C1 segment of cervical spinal cord (tissue), 14 donors: ENCODE measurements around the gene KIF22.

Experiments
- DNase-seq, 14 donors: peaks; one replicate each; lab custom pipeline; 2025; lab: John Stamatoyannopoulos, UW

The KIF22 gene

GRCh38 chr16:29802416-29802935 is 11.9 kb downstream of the KIF22 start:
- DNase-seq: no peak

DNA sequence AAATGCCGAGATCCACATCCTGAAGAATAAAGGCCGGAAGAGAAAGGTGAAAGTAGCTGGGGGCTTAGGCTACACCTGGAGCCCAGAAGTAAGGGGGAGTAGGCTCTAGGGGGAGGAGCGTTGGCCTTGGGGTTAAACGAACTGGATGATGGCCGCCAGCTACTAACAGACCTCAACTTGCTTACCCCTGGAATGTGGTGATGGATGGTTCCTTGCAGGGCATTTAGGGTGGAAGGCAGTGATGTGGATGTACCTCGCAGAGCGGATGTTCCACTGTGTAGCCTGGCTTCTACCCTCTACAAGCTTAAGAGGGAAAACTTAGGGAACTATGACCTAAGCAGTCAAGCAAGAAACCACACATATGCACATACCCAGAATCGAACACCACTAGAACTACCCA is 13.5 kb downstream of the KIF22 start:
- DNase-seq: no peak

DNA sequence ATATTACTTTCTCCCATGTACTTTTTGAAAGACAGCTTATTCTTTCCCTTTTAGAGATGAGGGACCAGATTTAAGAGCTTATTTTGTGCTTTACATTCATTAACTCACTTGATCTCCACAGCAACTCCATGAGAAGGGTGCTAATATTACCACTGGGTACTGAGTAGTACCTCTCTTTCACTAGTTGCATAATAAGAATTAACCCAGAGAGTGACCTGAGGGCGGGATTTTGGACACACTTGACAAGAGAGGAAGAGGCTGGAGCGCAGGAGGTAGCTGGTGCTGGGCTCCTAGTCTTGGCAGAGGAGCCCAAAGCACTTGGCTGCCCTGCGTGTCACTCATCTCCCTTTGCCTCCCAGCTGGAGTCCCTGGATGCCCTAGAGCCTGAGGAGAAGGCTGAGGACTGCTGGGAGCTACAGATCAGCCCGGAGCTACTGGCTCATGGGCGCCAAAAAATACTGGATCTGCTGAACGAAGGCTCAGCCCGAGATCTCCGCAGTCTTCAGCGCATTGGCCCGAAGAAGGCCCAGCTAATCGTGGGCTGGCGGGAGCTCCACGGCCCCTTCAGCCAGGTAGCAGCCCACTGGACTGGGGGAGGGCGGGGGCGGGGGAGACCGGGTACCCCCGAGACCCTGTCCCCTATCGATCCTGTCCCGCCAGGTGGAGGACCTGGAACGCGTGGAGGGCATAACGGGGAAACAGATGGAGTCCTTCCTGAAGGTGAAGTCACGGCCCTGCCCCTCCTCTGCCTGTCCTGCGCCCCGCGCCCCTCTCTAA is 14.1 kb downstream of the KIF22 start:
- peak in 4 of 14 donors; percentile 11 to 68 (median 52) for DNase-seq

DNA sequence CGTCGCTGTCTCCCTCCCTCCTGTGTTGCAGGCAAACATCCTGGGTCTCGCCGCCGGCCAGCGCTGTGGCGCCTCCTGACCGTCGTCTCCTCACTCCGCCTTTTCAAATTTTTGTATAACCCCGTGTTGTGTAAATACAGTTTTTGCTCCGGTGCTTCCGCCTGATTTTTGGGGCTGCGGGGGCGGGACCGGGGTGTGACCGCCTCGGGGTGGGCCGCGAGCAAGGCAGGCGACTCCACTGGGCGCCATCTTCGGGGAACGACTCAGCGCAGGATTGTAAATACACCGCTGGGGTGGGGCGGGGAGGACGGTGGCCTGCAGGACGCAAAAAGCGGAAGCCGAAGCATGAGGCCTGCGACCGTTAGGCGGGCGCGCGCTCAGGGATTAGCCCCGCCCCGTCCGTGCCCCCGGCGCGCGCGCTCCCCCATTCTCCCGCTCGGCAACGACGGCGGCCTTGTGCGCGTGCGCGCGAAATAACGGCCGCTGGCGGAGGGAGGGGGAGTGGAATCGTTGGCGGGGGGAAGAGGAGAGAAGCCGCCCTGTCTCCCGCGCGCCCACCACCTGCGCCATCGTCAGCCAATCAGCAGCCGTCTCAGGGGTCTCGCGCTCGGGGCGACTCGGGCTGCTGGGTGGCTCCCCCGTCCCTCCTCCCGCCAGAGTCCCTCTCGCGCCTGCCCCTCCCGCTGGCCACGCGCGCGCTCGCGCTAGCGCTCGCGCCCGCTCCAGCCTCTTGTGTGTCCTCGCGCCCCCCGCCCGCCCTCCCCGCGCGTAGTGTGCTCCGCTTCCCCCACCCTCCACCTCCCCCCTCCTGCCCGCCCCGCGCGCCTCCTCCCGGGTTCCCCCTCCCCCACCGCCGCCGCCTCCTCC is 14.9 kb downstream of the KIF22 start:
- peak; percentile 94 to 99 (median 96) for DNase-seq

- DNase-seq: peak in 1 of 14 donors; percentile 92
Measured at GRCh38 chr16:29806099-29806579, 15.6 kb downstream of the KIF22 start, which contains the start of gene MAZ. TSS of gene MAZ (plus strand) at chr16:29806529. CDS start at chr16:29806702, 173 bp downstream.

- DNase-seq: peak in 5 of 14 donors; percentile 5 to 52 (median 32)
Measured at GRCh38 chr16:29806641-29807425, 16.3 kb downstream of the KIF22 start.

GRCh38 chr16:29807426-29808218 is 17.1 kb downstream of the KIF22 start:
- DNase-seq: peak in 12 of 14 donors; percentile 59 to 89 (median 82)

DNA sequence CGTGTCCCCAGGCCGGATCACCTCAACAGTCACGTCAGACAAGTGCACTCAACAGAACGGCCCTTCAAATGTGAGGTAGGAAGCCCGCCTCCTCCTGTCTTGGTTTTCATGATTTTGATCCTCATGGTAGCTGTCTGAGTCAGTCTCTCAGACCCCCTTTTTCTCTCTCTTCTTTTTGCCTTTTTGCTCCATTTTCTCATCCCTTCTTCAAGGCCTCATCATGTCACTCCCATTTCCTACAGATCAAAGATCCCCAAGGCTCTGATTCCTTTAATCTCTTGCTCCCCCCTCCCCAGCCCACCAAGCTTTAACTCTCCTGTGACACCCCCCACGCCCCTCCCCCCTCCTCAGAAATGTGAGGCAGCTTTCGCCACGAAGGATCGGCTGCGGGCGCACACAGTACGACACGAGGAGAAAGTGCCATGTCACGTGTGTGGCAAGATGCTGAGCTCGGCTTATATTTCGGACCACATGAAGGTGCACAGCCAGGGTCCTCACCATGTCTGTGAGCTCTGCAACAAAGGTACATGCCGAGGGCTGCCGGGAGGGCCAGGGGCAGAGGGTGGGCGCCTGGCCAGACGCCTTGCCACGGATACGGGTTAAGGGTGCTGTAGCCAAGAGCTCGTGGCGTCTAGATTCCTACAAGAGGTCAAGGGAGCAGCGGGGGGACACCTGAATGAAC is 17.8 kb downstream of the KIF22 start:
- no peak for DNase-seq

- DNase-seq: no peak
Measured at GRCh38 chr16:29809031-29809747, 18.6 kb downstream of the KIF22 start.

DNA sequence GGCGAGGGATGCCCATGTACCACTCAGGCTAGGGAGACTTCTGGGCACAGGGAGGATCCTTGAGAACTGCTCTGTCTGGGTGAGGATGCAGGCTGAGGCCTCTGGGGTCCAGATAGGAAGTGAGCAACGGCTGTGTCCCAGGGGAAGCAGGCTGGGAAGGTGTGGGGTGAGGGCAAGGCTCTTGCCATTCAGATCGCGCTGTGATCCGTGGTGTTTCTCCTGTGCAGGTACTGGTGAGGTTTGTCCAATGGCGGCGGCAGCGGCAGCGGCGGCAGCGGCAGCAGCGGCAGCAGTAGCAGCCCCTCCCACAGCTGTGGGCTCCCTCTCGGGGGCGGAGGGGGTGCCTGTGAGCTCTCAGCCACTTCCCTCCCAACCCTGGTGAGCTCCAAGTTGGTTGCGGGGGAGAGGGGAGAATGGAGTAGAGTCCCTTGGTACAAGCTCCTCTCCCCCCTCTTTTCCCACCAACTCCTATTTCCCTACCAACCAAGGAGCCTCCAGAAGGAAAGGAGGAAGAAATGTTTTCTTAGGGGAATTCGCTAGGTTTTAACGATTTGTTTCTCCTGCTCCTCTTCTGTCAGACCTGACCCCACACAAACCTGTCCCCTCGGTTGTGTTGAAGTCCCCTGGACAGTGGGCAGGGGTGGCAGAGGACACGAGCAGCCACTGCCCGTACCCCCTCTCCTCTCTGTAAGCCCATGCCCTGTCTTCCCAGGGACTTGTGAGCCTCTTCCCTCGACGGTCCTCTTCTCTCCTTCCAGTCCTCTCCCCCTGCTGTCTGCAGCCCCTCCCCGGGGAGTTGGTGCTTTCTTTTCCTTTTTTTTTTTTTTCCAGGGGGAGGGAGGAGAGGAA is 19.5 kb downstream of the KIF22 start:
- no peak for DNase-seq

- DNase-seq: no peak
Measured at GRCh38 chr16:29810699-29811169, 20.2 kb downstream of the KIF22 start.

DNA sequence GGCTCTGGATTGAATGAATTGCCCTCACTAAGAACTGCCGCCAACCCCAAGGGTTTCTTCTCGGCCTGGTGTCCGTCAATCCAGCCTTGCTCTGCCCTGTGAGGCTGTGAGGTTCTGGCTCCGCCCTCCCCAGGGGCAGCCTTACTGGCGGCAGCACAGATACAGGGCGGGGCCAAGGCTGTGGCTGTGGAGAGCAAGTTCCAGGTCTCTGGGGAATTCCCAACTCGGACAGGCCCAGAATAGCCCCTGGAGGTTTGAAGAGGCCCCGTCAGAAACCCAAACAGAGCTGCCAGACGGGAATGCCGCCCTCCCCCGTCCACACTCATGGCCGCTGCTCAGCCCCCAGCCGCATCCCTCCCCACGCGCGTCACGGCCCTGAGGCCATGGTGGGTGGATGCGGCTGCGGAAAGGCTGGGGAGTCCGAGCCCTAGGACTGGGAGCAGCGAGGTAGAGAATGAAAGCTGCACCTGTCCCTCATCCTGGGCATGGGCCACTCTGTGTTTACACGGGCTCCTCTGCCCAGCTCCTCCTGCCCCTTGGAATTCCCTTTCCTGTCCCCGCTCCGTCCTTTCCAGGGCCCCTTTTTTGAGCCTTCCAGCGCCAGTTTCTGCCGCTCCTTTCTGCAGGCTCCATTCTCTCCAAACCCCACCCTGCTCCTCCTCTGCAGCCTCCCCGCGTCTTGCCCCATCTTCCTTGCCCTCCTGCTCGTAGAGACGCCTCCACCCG is 20.8 kb downstream of the KIF22 start:
- peak; percentile 56 to 96 (median 84) for DNase-seq

- DNase-seq: peak in 11 of 14 donors; percentile 39 to 88 (median 64)
Measured at GRCh38 chr16:29811896-29812665, 21.5 kb downstream of the KIF22 start, which contains the start of gene PRRT2. TSS of gene PRRT2 (plus strand) at chr16:29812193. CDS start at chr16:29813055, 862 bp downstream.

GRCh38 chr16:29812754-29813643 is 22.4 kb downstream of the KIF22 start:
- peak in 2 of 14 donors; percentile 30 to 69 for DNase-seq
